ENCODE results near the gene ASIC1.

Gene ASIC1

GRCh38 chr12:50042693-50043092 lies 14.7 kb upstream of the ASIC1 start:
- H3K36me3 ChIP-seq (ENCODE audit: control insufficient read depth, insufficient read depth, low read length): no peaks in the 10 kb centered on the region
- no peaks in the 10 kb centered on the region for H3K9me3 ChIP-seq (ENCODE audit: control insufficient read depth, low read length)
- H3K79me2 ChIP-seq: no peaks in the 10 kb centered on the region
- TF ChIP-seq CTCF (IDR thresholded peaks at IDR 0.05): no peak
- no peak overlapping the region for H3K4me2 ChIP-seq (ENCODE audit: low read length)
- H3K9ac ChIP-seq: no peak overlapping the region
- no peak overlapping the region for H3K4me3 ChIP-seq (ENCODE audit: low read depth, low read length)
- no peaks in the 10 kb centered on the region for H3K4me1 ChIP-seq
- H3K27ac ChIP-seq: no peak overlapping the region
- H2AFZ ChIP-seq: no peak overlapping the region
- no peaks in the 10 kb centered on the region for H3K27me3 ChIP-seq (ENCODE audit: control insufficient read depth, insufficient read depth, low read length)

- Histone ChIP-seq H3K36me3 (ENCODE audit: control insufficient read depth, insufficient read depth, low read length) (no peaks in the 10 kb centered on the region), H3K9me3 (ENCODE audit: control insufficient read depth, low read length) (no peaks in the 10 kb centered on the region), H3K4me1 (no peaks in the 10 kb centered on the region), H3K9ac (no peak overlapping the region), H3K27ac (no peak overlapping the region), H2AFZ (no peak overlapping the region), H3K4me3 (ENCODE audit: low read depth, low read length) (no peak overlapping the region), H3K4me2 (ENCODE audit: low read length) (no peak overlapping the region), H3K79me2 (no peaks in the 10 kb centered on the region), H3K27me3 (ENCODE audit: control insufficient read depth, insufficient read depth, low read length) (no peaks in the 10 kb centered on the region)
- no peak for TF ChIP-seq CTCF (IDR thresholded peaks at IDR 0.05)
Measured at GRCh38 chr12:50043308-50043707, 14.1 kb upstream of the ASIC1 start.

- Histone ChIP-seq H3K4me2 (ENCODE audit: low read length) (no peak overlapping the region), H3K4me3 (ENCODE audit: low read depth, low read length) (no peak overlapping the region), H3K9me3 (ENCODE audit: control insufficient read depth, low read length) (no peaks in the 10 kb centered on the region), H3K27ac (no peak overlapping the region), H3K79me2 (no peaks in the 10 kb centered on the region), H3K4me1 (no peaks in the 10 kb centered on the region), H3K9ac (no peak overlapping the region), H3K36me3 (ENCODE audit: control insufficient read depth, insufficient read depth, low read length) (no peaks in the 10 kb centered on the region), H2AFZ (no peak overlapping the region), H3K27me3 (ENCODE audit: control insufficient read depth, insufficient read depth, low read length) (no peaks in the 10 kb centered on the region)
- no peak for TF ChIP-seq CTCF (IDR thresholded peaks at IDR 0.05)
Measured at GRCh38 chr12:50043854-50044253, 13.5 kb upstream of the ASIC1 start.

- no peak for TF ChIP-seq CTCF (IDR thresholded peaks at IDR 0.05)
- H3K4me2 ChIP-seq (ENCODE audit: low read length): no peak overlapping the region
- no peaks in the 10 kb centered on the region for H3K9me3 ChIP-seq (ENCODE audit: control insufficient read depth, low read length)
- no peak overlapping the region for H3K27ac ChIP-seq
- no peak overlapping the region for H2AFZ ChIP-seq
- H3K79me2 ChIP-seq: no peaks in the 10 kb centered on the region
- no peak overlapping the region for H3K4me3 ChIP-seq (ENCODE audit: low read depth, low read length)
- no peaks in the 10 kb centered on the region for H3K4me1 ChIP-seq
- no peaks in the 10 kb centered on the region for H3K36me3 ChIP-seq (ENCODE audit: control insufficient read depth, insufficient read depth, low read length)
- H3K27me3 ChIP-seq (ENCODE audit: control insufficient read depth, insufficient read depth, low read length): no peaks in the 10 kb centered on the region
- H3K9ac ChIP-seq: no peak overlapping the region
Measured at GRCh38 chr12:50047693-50048250, 9.6 kb upstream of the ASIC1 start.
